ENCODE measurements around the gene FKBP8.

Gene FKBP8

GRCh38 chr19:18507021-18507726 lies 36.2 kb downstream of the FKBP8 start:
- no peak for TF ChIP-seq CTCF (IDR thresholded peaks at IDR 0.05; ENCODE audit: low read depth, low read length, missing control alignments)
- in situ Hi-C loops (cut with HindIII; ENCODE audit: low sequenced_read_pairs), result no loop called here
- H3K4me3 ChIP-seq (ENCODE audit: low read depth, low read length), result no peak overlapping the region
- DNase-seq (ENCODE audit: low read depth), result no peak

GRCh38 chr19:18506101-18506930 lies 37.1 kb downstream of the FKBP8 start:
- no peak for DNase-seq (ENCODE audit: low read depth)

GRCh38 chr19:18504886-18505610 lies 38.3 kb downstream of the FKBP8 start:
- TF ChIP-seq CTCF (IDR thresholded peaks at IDR 0.05; ENCODE audit: low read depth, low read length, missing control alignments), result no peak
- in situ Hi-C loops (cut with HindIII; ENCODE audit: low sequenced_read_pairs), result no loop called here
- DNase-seq (ENCODE audit: low read depth), result no peak
- no peak overlapping the region for H3K4me3 ChIP-seq (ENCODE audit: low read depth, low read length)

More at GRCh38 chr19:18506101-18506930, 37.1 kb downstream of the FKBP8 start:
- in situ Hi-C loops (cut with HindIII; ENCODE audit: low sequenced_read_pairs), result no loop called here
- TF ChIP-seq CTCF (IDR thresholded peaks at IDR 0.05; ENCODE audit: low read depth, low read length, missing control alignments), result no peak
- H3K4me3 ChIP-seq (ENCODE audit: low read depth, low read length), result no peak overlapping the region

- DNase-seq (ENCODE audit: low read depth), result no peak
- TF ChIP-seq CTCF (IDR thresholded peaks at IDR 0.05; ENCODE audit: low read depth, low read length, missing control alignments), result no peak
- H3K4me3 ChIP-seq (ENCODE audit: low read depth, low read length), result no peak overlapping the region
- in situ Hi-C loops (cut with HindIII; ENCODE audit: low sequenced_read_pairs), result no loop called here
These were observed 39.1 kb downstream of the FKBP8 start for GRCh38 chr19:18503971-18504885.

GRCh38 chr19:18503337-18503970 lies 39.9 kb downstream of the FKBP8 start:
- in situ Hi-C loops (cut with HindIII; ENCODE audit: low sequenced_read_pairs), result no loop called here
- no peak for TF ChIP-seq CTCF (IDR thresholded peaks at IDR 0.05; ENCODE audit: low read depth, low read length, missing control alignments)
- DNase-seq (ENCODE audit: low read depth), result no peak
- no peak overlapping the region for H3K4me3 ChIP-seq (ENCODE audit: low read depth, low read length)

Data from astrocyte of the cerebellum (primary cell).